GM12891 (cell line): ENCODE results near the gene PRPF6. TPM values are rescaled to one million over a fixed set of nuclear protein-coding genes. Genes with fewer than 3 reads are reported as not detected.
A peak's percentile ranks its signal among the peaks of the same experiment; 100 is the strongest.

Source experiments
- DNase-seq: peaks from one replicate; pipeline ENCODE4 v3.0.0; 2011; ENCODE audit warnings: low spot score; ENCODE audit not compliant: insufficient read length
- FAIRE-seq: peaks from 2 replicates; lab custom pipeline; 2011; peaks lifted over from hg19 to GRCh38; lab: Jason Lieb, UNC
- PAX5 ChIP-seq: IDR thresholded peaks from 2 replicates; pipeline ENCODE4 v1.6.1; 2011; ENCODE audit warnings: low read length, moderate library complexity, mild to moderate bottlenecking; ENCODE audit not compliant: insufficient read depth, severe bottlenecking
- POLR2A ChIP-seq: IDR thresholded peaks from 2 replicates; pipeline ENCODE4 v1.6.1; 2011; ENCODE audit warnings: low read depth, low read length, control low read depth
- POLR2AphosphoS5 ChIP-seq: IDR thresholded peaks from 2 replicates; pipeline ENCODE4 v1.6.1; 2011; ENCODE audit warnings: low read depth, low read length, control low read depth
- POU2F2 ChIP-seq: IDR thresholded peaks from 2 replicates; pipeline ENCODE4 v1.6.1; 2011; ENCODE audit warnings: low read depth, mild to moderate bottlenecking, control low read depth, low read length, moderate library complexity
- SPI1 ChIP-seq: IDR thresholded peaks from 2 replicates; pipeline ENCODE4 v1.6.1; 2011; ENCODE audit warnings: low read depth, low read length, control low read depth
- TAF1 ChIP-seq: IDR thresholded peaks from 2 replicates; pipeline ENCODE4 v1.6.1; 2011; ENCODE audit warnings: low read depth, low read length, control low read depth
- polyA plus RNA-seq: library from polyadenylated mRNA; unstranded; fragments of >200 nt; gene quantifications from one replicate; pipeline ENCODE4 v1.2.1, GENCODE V29; 2012; ENCODE audit warnings: low read depth, missing spikeins, inconsistent platforms; ENCODE audit not compliant: missing spikeins

The PRPF6 gene, protein sequence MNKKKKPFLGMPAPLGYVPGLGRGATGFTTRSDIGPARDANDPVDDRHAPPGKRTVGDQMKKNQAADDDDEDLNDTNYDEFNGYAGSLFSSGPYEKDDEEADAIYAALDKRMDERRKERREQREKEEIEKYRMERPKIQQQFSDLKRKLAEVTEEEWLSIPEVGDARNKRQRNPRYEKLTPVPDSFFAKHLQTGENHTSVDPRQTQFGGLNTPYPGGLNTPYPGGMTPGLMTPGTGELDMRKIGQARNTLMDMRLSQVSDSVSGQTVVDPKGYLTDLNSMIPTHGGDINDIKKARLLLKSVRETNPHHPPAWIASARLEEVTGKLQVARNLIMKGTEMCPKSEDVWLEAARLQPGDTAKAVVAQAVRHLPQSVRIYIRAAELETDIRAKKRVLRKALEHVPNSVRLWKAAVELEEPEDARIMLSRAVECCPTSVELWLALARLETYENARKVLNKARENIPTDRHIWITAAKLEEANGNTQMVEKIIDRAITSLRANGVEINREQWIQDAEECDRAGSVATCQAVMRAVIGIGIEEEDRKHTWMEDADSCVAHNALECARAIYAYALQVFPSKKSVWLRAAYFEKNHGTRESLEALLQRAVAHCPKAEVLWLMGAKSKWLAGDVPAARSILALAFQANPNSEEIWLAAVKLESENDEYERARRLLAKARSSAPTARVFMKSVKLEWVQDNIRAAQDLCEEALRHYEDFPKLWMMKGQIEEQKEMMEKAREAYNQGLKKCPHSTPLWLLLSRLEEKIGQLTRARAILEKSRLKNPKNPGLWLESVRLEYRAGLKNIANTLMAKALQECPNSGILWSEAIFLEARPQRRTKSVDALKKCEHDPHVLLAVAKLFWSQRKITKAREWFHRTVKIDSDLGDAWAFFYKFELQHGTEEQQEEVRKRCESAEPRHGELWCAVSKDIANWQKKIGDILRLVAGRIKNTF
- polyA plus RNA-seq: 142 TPM

GRCh38 chr20:63980806-63981728 lies at the start of gene PRPF6:
TSS of gene PRPF6 (plus strand) at chr20:63981132. CDS start at chr20:63981246, 114 bp downstream.
- peak; percentile 64 for TF ChIP-seq SPI1
- TF ChIP-seq TAF1: peak; percentile 28; the same call in 1 of the 2 replicates
- peak; percentile 84 for TF ChIP-seq POLR2A
- TF ChIP-seq PAX5: no peak
- peak; percentile 27; the same call in 1 of the 2 replicates for TF ChIP-seq POU2F2
- TF ChIP-seq POLR2AphosphoS5: peak; percentile 73
- DNase-seq (peak; percentile 96), FAIRE-seq (peak; percentile 96)

DNA sequence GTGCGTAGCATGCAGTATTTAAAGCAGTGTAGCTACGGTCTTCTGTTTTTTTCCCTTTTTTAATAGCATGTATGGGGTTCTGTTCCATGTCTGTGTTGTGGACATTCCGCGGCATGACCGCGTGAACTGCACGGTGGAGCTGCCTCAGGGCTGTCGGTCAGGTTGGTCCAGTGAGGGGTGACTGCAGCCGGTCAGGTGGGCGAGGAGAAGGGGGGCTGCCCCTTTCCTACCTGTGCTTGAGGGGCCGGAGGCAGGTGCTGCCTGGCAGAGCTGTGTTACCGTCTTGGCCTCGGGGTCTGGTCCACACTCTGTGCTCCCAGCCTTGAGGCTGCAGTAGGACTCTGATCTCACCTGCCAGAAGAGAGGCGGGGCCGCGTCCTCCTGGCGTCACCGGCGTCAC lies 49.2 kb upstream of the PRPF6 start:
- DNase-seq (no peak), FAIRE-seq (no peak)
- TF ChIP-seq POLR2A: no peak
- no peak for TF ChIP-seq TAF1
- TF ChIP-seq PAX5: no peak
- TF ChIP-seq POLR2AphosphoS5: no peak
- TF ChIP-seq POU2F2: no peak
- TF ChIP-seq SPI1: no peak

- no peak for FAIRE-seq
Observed at GRCh38 chr20:63932606-63933160, 48.2 kb upstream of the PRPF6 start.

GRCh38 chr20:63933646-63934045 lies 47.3 kb upstream of the PRPF6 start:
- no peak for DNase-seq
- TF ChIP-seq POLR2A (no peak), SPI1 (no peak), PAX5 (no peak), TAF1 (no peak), POU2F2 (no peak)
- FAIRE-seq: no peak

More at GRCh38 chr20:63932606-63933160, 48.2 kb upstream of the PRPF6 start:
- no peak for DNase-seq
- TF ChIP-seq POLR2A: no peak
- no peak for TF ChIP-seq SPI1
- TF ChIP-seq TAF1: no peak
- no peak for TF ChIP-seq PAX5
- no peak for TF ChIP-seq POU2F2
- TF ChIP-seq POLR2AphosphoS5: no peak

DNA sequence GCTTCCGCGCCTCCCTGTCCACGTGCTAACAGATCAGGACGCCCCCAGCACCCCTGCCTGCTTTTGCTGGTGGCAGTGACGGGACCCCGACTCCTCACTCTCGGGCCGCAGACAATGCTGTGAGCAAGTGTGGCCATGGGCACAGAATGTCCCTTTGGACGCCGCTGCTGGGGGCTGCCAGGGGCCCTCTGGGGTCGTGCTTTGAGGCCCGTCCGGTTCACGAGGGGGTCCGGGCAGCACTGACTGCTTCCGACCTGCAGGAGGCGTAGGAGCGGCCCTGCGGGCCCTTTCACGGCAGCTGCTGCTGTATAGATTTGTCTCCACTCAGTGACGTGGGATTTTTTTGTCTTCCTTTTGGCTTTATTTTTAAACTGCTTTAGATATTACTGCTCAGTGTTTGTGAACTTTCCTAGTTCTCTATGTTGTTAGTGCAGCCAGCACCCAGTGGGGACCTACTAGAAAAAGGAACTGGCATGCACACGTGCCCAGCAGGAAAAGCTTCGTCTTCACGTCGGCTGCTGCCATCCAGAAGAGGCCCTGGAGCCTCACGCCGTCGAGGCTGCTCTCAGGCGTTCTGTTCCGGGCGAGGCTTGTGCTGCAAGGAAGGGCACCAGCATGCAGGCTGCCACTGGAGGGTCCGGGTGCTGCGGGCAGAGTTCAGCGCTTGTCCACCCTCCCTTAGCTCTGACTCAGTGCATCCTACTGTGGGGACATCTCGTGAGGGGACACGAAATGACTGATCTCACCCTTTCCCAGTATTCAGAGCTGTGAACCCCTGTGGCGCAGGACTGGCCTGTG lies 46.5 kb upstream of the PRPF6 start:
- no peak for DNase-seq
- TF ChIP-seq POLR2AphosphoS5 (no peak), TAF1 (no peak), POU2F2 (no peak), PAX5 (no peak), SPI1 (no peak), POLR2A (no peak)
- no peak for FAIRE-seq

DNA sequence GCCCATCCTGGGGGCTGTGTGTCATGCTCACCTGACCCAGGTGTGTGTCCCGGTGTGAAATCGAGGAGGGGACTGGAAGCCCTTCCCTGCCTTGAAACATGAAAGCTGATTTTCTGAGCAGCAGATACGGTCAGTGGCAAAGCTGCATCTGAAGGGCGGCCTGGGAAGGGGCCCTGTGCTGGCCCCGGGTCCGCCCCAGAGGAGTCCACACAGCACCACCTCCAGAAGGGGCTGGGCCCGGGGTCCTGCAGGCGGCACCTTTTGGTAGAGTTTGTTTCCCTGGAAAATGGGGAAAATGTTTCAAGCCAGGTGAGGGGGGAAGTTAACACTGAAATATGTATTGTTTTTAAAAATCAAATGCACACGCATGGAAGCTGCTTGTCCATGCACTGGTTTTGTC lies 45.5 kb upstream of the PRPF6 start:
- DNase-seq: no peak
- FAIRE-seq: no peak
- TF ChIP-seq TAF1 (no peak), PAX5 (no peak), POU2F2 (no peak), SPI1 (no peak), POLR2AphosphoS5 (no peak), POLR2A (no peak)

GRCh38 chr20:63937596-63937995 lies 43.3 kb upstream of the PRPF6 start:
- TF ChIP-seq POLR2A: no peak
- TF ChIP-seq PAX5: no peak
- no peak for TF ChIP-seq POU2F2
- TF ChIP-seq SPI1: no peak
- TF ChIP-seq POLR2AphosphoS5: no peak
- TF ChIP-seq TAF1: no peak
- DNase-seq: no peak
- no peak for FAIRE-seq

DNA sequence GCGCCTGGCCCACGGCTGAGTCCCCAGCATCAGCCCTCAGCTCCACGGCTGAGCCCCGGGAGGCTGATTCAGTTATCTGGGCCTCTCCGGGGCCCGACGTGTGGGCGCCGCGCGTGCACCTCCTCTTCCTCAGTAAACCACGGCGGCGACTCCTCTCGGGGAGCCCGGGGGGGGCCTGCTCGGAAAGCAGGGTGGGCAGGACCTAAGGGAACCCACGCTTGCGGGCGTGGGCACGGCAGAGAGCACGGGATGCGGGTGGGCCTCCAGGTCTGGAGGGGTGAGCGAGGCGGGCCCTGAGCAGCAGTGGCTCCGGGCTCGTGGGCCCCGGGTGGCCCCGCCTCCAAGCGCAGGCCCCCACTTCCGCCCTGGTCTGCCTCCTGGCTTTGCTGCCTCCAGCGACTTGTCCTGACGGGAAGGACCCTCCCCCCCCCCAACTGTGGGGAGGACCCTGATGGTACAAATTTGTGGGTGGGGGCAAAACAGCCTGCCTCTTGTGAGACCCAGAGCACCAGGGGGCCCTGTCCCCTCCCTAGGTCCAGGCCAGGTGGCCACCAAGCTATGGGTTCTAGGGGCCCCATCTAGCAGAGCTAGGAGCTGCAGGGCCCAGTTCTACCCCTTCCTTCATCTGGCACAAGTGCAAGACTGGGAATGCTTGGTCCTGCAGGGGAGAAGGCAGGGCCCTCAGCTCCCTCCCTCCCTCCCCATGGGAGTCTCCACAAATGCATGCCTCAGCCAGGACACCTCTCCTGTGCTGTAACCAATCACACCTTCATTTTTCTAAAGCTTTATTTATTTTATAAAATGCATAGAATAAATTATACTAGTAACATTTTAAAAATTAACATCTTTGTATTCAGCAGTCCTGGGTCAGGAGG lies 41.6 kb upstream of the PRPF6 start:
- DNase-seq (no peak), FAIRE-seq (no peak)
- TF ChIP-seq SPI1: no peak
- no peak for TF ChIP-seq PAX5
- TF ChIP-seq TAF1: no peak
- no peak for TF ChIP-seq POU2F2
- TF ChIP-seq POLR2A: no peak
- TF ChIP-seq POLR2AphosphoS5: no peak
